Naive thymus-derived CD8-positive, alpha-beta T cell (primary cell): Measurements from ENCODE around the gene PTPRM. TPM values are rescaled to one million over a fixed set of nuclear protein-coding genes. Genes with fewer than 3 reads are reported as not detected.

Experiments used
- ATAC-seq, 2 donors: fragments of 150-1000 bp; cut with Tn5 transposase in 1 of 2; sonication (Bioruptor Pico), chemical (Tn5 transposase) in 1 of 2; 1 replicate in 1 of 2; 2 replicates in 1 of 2; pipeline ENCODE4 v1.10.0; 2021; ENCODE audit warnings: mild to moderate bottlenecking in 2 of 2, moderate library complexity in 2 of 2
- POLR2A ChIA-PET: fragments of 350-600 bp; sonication (Branson Sonifier 250); formaldehyde crosslinking; loops from one replicate; lab custom pipeline; 2021; ENCODE audit warnings: antibody characterized with exemption; lab: Charles Lee
- DNase-seq, 10 donors: peaks; one replicate each; pipeline versions ENCODE4 v3.0.0 to v3.0.0-alpha.2; 2020 to 2022
- H3K27ac Mint-ChIP-seq, 10 donors: one replicate each; pipeline ENCODE4 v1.8.0; 2020 to 2022; ENCODE audit warnings: mild to moderate bottlenecking in 10 of 10, mixed read lengths in 10 of 10, moderate library complexity in 4 of 10, inconsistent platforms in 1 of 10
- H3K27me3 Mint-ChIP-seq, 5 donors: one replicate each; pipeline ENCODE4 v1.8.0; 2021 to 2022; ENCODE audit warnings: mixed read lengths in 5 of 5
- H3K36me3 Mint-ChIP-seq, 3 donors: one replicate each; pipeline ENCODE4 v1.8.0; 2020 to 2022; ENCODE audit warnings: mixed read lengths in 3 of 3, mild to moderate bottlenecking in 2 of 3, inconsistent platforms in 1 of 3
- H3K4me1 Mint-ChIP-seq, 4 donors: one replicate each; pipeline ENCODE4 v1.8.0; 2021 to 2022; ENCODE audit warnings: mixed read lengths in 4 of 4
- H3K4me3 Mint-ChIP-seq, 10 donors: one replicate each; pipeline ENCODE4 v1.8.0; 2020 to 2022; ENCODE audit warnings: mild to moderate bottlenecking in 10 of 10, mixed read lengths in 10 of 10, moderate library complexity in 6 of 10, inconsistent platforms in 1 of 10
- H3K9me3 Mint-ChIP-seq, 9 donors: one replicate each; pipeline ENCODE4 v1.8.0; 2020 to 2022; ENCODE audit warnings: mixed read lengths in 9 of 9, mild to moderate bottlenecking in 3 of 9, inconsistent platforms in 1 of 9, moderate library complexity in 1 of 9
- polyA plus RNA-seq, 3 donors: library from polyadenylated mRNA; unstranded; fragments of 300-500 nt; fragmentation: Illumina TruSeq; gene quantifications; one replicate each; pipeline ENCODE4 v1.2.3, GENCODE V29; 2021
- total RNA-seq, 8 experiments: library from RNA in 2 of 8; stranded (reverse) in 2 of 8; gene quantifications; one replicate each; pipeline ENCODE4 v1.2.3 and lab custom pipeline; 2021 to 2026

Gene PTPRM
- total and polyA plus RNA-seq, 5 experiments from 2014 or later, result 0.28 to 12.1 (median 0.52) TPM

GRCh38 chr18:7919565-7919964 lies 352.4 kb downstream of the PTPRM start:
- Mint-ChIP-seq H3K36me3 (peaks cover 0 to 4% (median 0%) of the 10 kb centered on the region in 3 donors), H3K27ac (no peak overlapping the region), H3K4me3 (no peak overlapping the region), H3K4me1 (no peaks in the 10 kb centered on the region), H3K27me3 (no peaks in the 10 kb centered on the region), H3K9me3 (peaks cover 0 to 13% (median 6%) of the 10 kb centered on the region in 9 donors)
- POLR2A ChIA-PET, result no interaction called here
- DNase-seq (no peak), ATAC-seq (no peak)

- peaks cover 0 to 13% (median 3%) of the 10 kb centered on the region in 9 donors for H3K9me3 Mint-ChIP-seq
- H3K36me3 Mint-ChIP-seq, result peaks cover 0 to 4% (median 0%) of the 10 kb centered on the region in 3 donors
- ATAC-seq, result no peak
- no peak overlapping the region for H3K4me3 Mint-ChIP-seq
- H3K27ac Mint-ChIP-seq, result no peak overlapping the region
- no peaks in the 10 kb centered on the region for H3K4me1 Mint-ChIP-seq
- no peaks in the 10 kb centered on the region for H3K27me3 Mint-ChIP-seq
- POLR2A ChIA-PET, result no interaction called here
- DNase-seq, result no peak
Measured at GRCh38 chr18:7921938-7922587, 354.9 kb downstream of the PTPRM start.

- Mint-ChIP-seq H3K27me3 (no peaks in the 10 kb centered on the region), H3K4me3 (no peak overlapping the region), H3K36me3 (peaks cover 0 to 4% (median 0%) of the 10 kb centered on the region in 3 donors), H3K4me1 (no peaks in the 10 kb centered on the region), H3K9me3 (peaks cover 0 to 13% (median 3%) of the 10 kb centered on the region in 9 donors), H3K27ac (no peak overlapping the region)
- DNase-seq (no peak), ATAC-seq (no peak)
- POLR2A ChIA-PET, result no interaction called here
Measured at GRCh38 chr18:7923105-7923504, 356.0 kb downstream of the PTPRM start.

GRCh38 chr18:7924616-7925015 lies 357.5 kb downstream of the PTPRM start:
- H3K9me3 Mint-ChIP-seq, result peaks cover 0 to 12% (median 0%) of the 10 kb centered on the region in 9 donors
- no peak for ATAC-seq
- POLR2A ChIA-PET, result no interaction called here
- no peak overlapping the region for H3K4me3 Mint-ChIP-seq
- H3K27me3 Mint-ChIP-seq, result no peaks in the 10 kb centered on the region
- H3K36me3 Mint-ChIP-seq, result peaks cover 0 to 4% (median 0%) of the 10 kb centered on the region in 3 donors
- H3K27ac Mint-ChIP-seq, result no peak overlapping the region
- no peaks in the 10 kb centered on the region for H3K4me1 Mint-ChIP-seq
- DNase-seq, result no peak

GRCh38 chr18:7926526-7926925 lies 359.4 kb downstream of the PTPRM start:
- Mint-ChIP-seq H3K27me3 (no peaks in the 10 kb centered on the region), H3K4me3 (no peak overlapping the region)
- no peak for DNase-seq

GRCh38 chr18:7927119-7927518 lies 360.0 kb downstream of the PTPRM start:
- Mint-ChIP-seq H3K27ac (no peak overlapping the region), H3K4me3 (no peak overlapping the region), H3K36me3 (no peaks in the 10 kb centered on the region), H3K4me1 (no peaks in the 10 kb centered on the region), H3K9me3 (no peaks in the 10 kb centered on the region), H3K27me3 (no peaks in the 10 kb centered on the region)
- ATAC-seq (no peak), DNase-seq (no peak)
- POLR2A ChIA-PET, result no interaction called here

More at GRCh38 chr18:7926526-7926925, 359.4 kb downstream of the PTPRM start:
- Mint-ChIP-seq H3K27ac (no peak overlapping the region), H3K9me3 (peaks cover 0 to 5% (median 0%) of the 10 kb centered on the region in 9 donors), H3K36me3 (peaks cover 0 to 4% (median 0%) of the 10 kb centered on the region in 3 donors), H3K4me1 (no peaks in the 10 kb centered on the region)
- POLR2A ChIA-PET, result no interaction called here
- no peak for ATAC-seq

GRCh38 chr18:7931763-7932162 lies 364.6 kb downstream of the PTPRM start:
- no peaks in the 10 kb centered on the region for H3K4me1 Mint-ChIP-seq
- no peaks in the 10 kb centered on the region for H3K27me3 Mint-ChIP-seq
- H3K9me3 Mint-ChIP-seq, result no peaks in the 10 kb centered on the region
- no peaks in the 10 kb centered on the region for H3K36me3 Mint-ChIP-seq
- DNase-seq (no peak), ATAC-seq (no peak)
- POLR2A ChIA-PET, result no interaction called here
- H3K27ac Mint-ChIP-seq, result no peak overlapping the region
- H3K4me3 Mint-ChIP-seq, result no peak overlapping the region

- no peak overlapping the region for H3K27ac Mint-ChIP-seq
- ATAC-seq (no peak), DNase-seq (no peak)
- H3K9me3 Mint-ChIP-seq, result peaks cover 0 to 3% (median 0%) of the 10 kb centered on the region in 9 donors
- POLR2A ChIA-PET, result no interaction called here
- no peaks in the 10 kb centered on the region for H3K4me1 Mint-ChIP-seq
- H3K4me3 Mint-ChIP-seq, result no peak overlapping the region
- H3K36me3 Mint-ChIP-seq, result no peaks in the 10 kb centered on the region
- no peaks in the 10 kb centered on the region for H3K27me3 Mint-ChIP-seq
Measured at GRCh38 chr18:7937268-7937667, 370.2 kb downstream of the PTPRM start.

GRCh38 chr18:7939521-7939920 lies 372.4 kb downstream of the PTPRM start:
- no peak overlapping the region for H3K27ac Mint-ChIP-seq
- no peaks in the 10 kb centered on the region for H3K4me1 Mint-ChIP-seq
- POLR2A ChIA-PET, result no interaction called here

GRCh38 chr18:7940379-7940778 lies 373.3 kb downstream of the PTPRM start:
- POLR2A ChIA-PET, result no interaction called here
- no peaks in the 10 kb centered on the region for H3K36me3 Mint-ChIP-seq
- ATAC-seq, result no peak
- no peak overlapping the region for H3K4me3 Mint-ChIP-seq
- H3K4me1 Mint-ChIP-seq, result no peaks in the 10 kb centered on the region
- H3K27ac Mint-ChIP-seq, result no peak overlapping the region
- DNase-seq, result no peak
- H3K27me3 Mint-ChIP-seq, result peaks cover 0 to 3% (median 0%) of the 10 kb centered on the region in 5 donors
- peaks cover 0 to 25% (median 0%) of the 10 kb centered on the region in 9 donors for H3K9me3 Mint-ChIP-seq

More at GRCh38 chr18:7939521-7939920, 372.4 kb downstream of the PTPRM start:
- Mint-ChIP-seq H3K36me3 (no peaks in the 10 kb centered on the region), H3K9me3 (peaks cover 0 to 19% (median 0%) of the 10 kb centered on the region in 9 donors), H3K27me3 (no peaks in the 10 kb centered on the region), H3K4me3 (no peak overlapping the region)
- no peak for ATAC-seq
- no peak for DNase-seq

GRCh38 chr18:7940971-7941370 lies 373.9 kb downstream of the PTPRM start:
- Mint-ChIP-seq H3K36me3 (no peaks in the 10 kb centered on the region), H3K4me1 (no peaks in the 10 kb centered on the region), H3K27me3 (peaks cover 0 to 3% (median 0%) of the 10 kb centered on the region in 5 donors), H3K9me3 (peaks cover 0 to 25% (median 0%) of the 10 kb centered on the region in 9 donors), H3K4me3 (no peak overlapping the region), H3K27ac (no peak overlapping the region)
- ATAC-seq (no peak), DNase-seq (no peak)
- POLR2A ChIA-PET, result no interaction called here

- H3K27ac Mint-ChIP-seq, result peak overlapping the region in 1 of 10 donors; percentile 16
Measured at GRCh38 chr18:7941533-7941932, 374.4 kb downstream of the PTPRM start.

GRCh38 chr18:7945882-7946281 lies 378.8 kb downstream of the PTPRM start:
- H3K4me3 Mint-ChIP-seq, result peak overlapping the region in 1 of 10 donors; percentile 84
- H3K27ac Mint-ChIP-seq, result peak overlapping the region in 1 of 10 donors; percentile 84
- H3K9me3 Mint-ChIP-seq, result peaks cover 0 to 25% (median 0%) of the 10 kb centered on the region in 9 donors
- POLR2A ChIA-PET, result no interaction called here
- peaks cover 0 to 3% (median 0%) of the 10 kb centered on the region in 5 donors for H3K27me3 Mint-ChIP-seq
- no peaks in the 10 kb centered on the region for H3K4me1 Mint-ChIP-seq
- ATAC-seq (no peak), DNase-seq (no peak)
- H3K36me3 Mint-ChIP-seq, result no peaks in the 10 kb centered on the region

More at GRCh38 chr18:7941533-7941932, 374.4 kb downstream of the PTPRM start:
- Mint-ChIP-seq H3K9me3 (peaks cover 0 to 25% (median 0%) of the 10 kb centered on the region in 9 donors), H3K4me3 (no peak overlapping the region), H3K36me3 (no peaks in the 10 kb centered on the region), H3K27me3 (peaks cover 0 to 3% (median 0%) of the 10 kb centered on the region in 5 donors), H3K4me1 (no peaks in the 10 kb centered on the region)
- DNase-seq (no peak), ATAC-seq (no peak)
- POLR2A ChIA-PET, result no interaction called here
